Breast epithelium (tissue), 4 donors: Measurements from ENCODE around the gene SLC7A5. TPM values are rescaled to one million over a fixed set of nuclear protein-coding genes. Genes with fewer than 3 reads are reported as not detected.
"Not testable (repeated sequence)": the region's sequence is repeated elsewhere in the genome, so short reads cannot be mapped to it uniquely, and the experiment has no call there.

ENCODE experiments used
- DNase-seq, 2 donors: peaks; one replicate each; pipeline ENCODE4 v3.0.0-alpha.2; 2019; ENCODE audit warnings: low spot score in 2 of 2
- H3K27ac ChIP-seq, 2 donors: fragments of 200-600 bp; sonication (generic) in 1 of 2; one replicate each; pipeline ENCODE4 v1.5.1; 2016 to 2019; ENCODE audit warnings: mild to moderate bottlenecking in 1 of 2
- H3K27me3 ChIP-seq, 2 donors: fragments of 200-600 bp; sonication (generic) in 1 of 2; one replicate each; pipeline versions ENCODE4 v1.5.1 to v1.6.0; 2017 to 2019; ENCODE audit warnings: control low read depth in 1 of 2, mild to moderate bottlenecking in 1 of 2
- H3K36me3 ChIP-seq: fragments of 200-600 bp; one replicate; pipeline ENCODE4 v1.5.1; 2019
- H3K4me1 ChIP-seq, 2 donors: fragments of 200-600 bp; sonication (generic); one replicate each; pipeline ENCODE4 v1.5.1; 2016 to 2019; ENCODE audit warnings: control low read depth in 1 of 2
- H3K4me3 ChIP-seq, 3 donors: fragments of 200-600 bp; sonication (generic); 1 replicate in 2 of 3; 2 replicates in 1 of 3; pipeline ENCODE4 v1.5.1; 2016 to 2019; ENCODE audit warnings: mild to moderate bottlenecking in 3 of 3, moderate library complexity in 2 of 3
- H3K9me3 ChIP-seq, 2 donors: fragments of 200-600 bp; sonication (generic) in 1 of 2; one replicate each; pipeline ENCODE4 v1.5.1; 2016 to 2019; ENCODE audit warnings: control low read depth in 1 of 2
- POLR2A ChIP-seq: fragments of 450-650 bp; IDR thresholded peaks from one replicate; pipeline ENCODE4 v1.6.1; 2016; ENCODE audit warnings: antibody characterized with exemption, mild to moderate bottlenecking, moderate library complexity
- POLR2AphosphoS5 ChIP-seq, 3 donors: sonication (generic); formaldehyde crosslinking; IDR thresholded peaks; one replicate each; pipeline ENCODE4 v1.6.1; 2017; ENCODE audit warnings: antibody characterized with exemption in 3 of 3
- intact Hi-C: fragments of 100-400 bp; cut with DNase I; formaldehyde crosslinking; loops from one replicate; pipeline ENCODE4 v1.15.1; 2023; ENCODE audit warnings: low total_unique reads
- total RNA-seq, 3 donors: library from RNA; depleted of rRNA; stranded (reverse); fragments of >200 nt; gene quantifications; one replicate each; pipeline ENCODE4 v1.1.0, GENCODE V29; 2016
- TF ChIP-seq, protein P1 (sequence below), 3 donors: fragments of 450-650 bp; IDR thresholded peaks; one replicate each; pipeline ENCODE4 v1.5.1; 2016 to 2017; ENCODE audit warnings: antibody characterized with exemption in 3 of 3, mild to moderate bottlenecking in 3 of 3, moderate library complexity in 3 of 3

The SLC7A5 gene
- total RNA-seq, 3 donors from 2014 or later, result 0.48 to 7.3 (median 5.9) TPM

DNA sequence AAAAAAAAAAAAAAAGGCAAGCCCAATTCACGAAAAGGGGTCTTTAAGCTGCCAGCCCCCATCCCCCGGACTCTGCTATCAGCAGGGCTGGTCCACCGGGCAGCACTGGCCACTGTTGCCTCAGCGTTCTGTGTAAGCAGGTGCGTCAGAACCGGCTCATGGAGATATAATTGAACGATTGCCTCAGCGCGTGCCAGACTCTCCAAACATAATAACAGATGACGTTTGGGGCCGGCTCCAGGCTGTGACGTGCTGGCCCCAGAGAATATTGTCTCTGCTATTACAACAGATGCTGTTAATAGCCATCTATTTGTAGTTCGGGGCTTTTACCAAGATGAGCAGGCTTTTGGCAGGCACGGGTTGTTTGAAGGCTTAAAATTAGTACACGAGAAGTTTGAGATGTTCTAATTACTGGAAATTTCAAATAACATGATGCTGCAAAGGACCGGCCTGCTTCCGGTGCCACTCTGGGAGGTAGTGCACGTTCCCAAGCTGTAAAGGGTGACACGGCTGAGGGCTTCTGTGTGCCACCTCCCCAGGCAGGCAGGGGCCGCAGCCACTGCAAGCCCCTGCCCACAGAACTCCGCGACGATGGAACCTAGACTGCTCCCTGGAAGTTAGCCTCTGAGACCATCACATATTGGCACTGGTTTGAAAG lies 41.9 kb upstream of the SLC7A5 start:
- H3K9me3 ChIP-seq, H3K4me3 ChIP-seq, H3K4me1 ChIP-seq, intact Hi-C loops, H3K36me3 ChIP-seq, H3K27me3 ChIP-seq: not testable (repeated sequence)
- TF ChIP-seq POLR2AphosphoS5 (IDR thresholded peaks at IDR 0.05), result peak in 1 of 3 donors; percentile 30
- peak overlapping the region in 1 of 2 donors; percentile 32 for H3K27ac ChIP-seq
- DNase-seq, result peak in 1 of 2 donors; percentile 39

DNA sequence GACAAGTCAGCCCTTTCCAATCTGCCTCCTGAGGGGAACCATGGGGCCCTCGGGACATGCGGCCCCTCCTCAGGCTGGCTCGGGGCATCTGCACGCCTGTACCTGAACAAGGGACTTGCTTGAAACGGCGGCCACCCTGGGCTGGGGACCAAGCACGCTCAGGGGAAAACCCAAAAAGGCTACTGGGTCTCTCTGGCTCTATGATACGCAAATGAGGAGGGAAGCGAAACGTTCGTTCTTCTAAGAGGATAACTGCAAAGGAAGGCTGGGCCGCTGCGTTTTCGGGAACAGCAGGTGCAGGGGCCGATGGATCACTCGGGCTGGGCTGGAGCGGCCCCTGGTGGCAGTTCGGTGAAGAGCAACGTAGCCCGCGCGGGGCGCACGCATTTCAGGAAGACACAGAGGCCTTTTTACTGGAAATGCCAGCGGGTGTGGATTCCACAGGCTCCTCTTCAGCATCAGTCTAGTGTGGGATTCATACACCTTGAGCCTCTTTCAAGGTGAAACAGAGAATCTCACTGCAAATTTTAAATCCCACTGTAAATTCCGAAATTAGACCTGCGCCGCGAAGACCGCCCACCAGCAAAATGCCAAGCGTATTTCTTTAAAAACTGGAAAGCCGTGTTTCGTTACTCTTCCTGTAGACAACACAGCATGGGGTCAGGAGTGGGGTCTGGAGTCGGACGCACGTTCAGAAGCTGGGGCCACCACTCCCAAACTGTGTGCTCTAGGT lies 40.1 kb upstream of the SLC7A5 start:
- H3K36me3 ChIP-seq, H3K4me3 ChIP-seq, H3K9me3 ChIP-seq, H3K27me3 ChIP-seq, H3K27ac ChIP-seq, H3K4me1 ChIP-seq, intact Hi-C loops: not testable (repeated sequence)
- DNase-seq, result peak; percentile 58 to 77
- TF ChIP-seq, protein P1, sequence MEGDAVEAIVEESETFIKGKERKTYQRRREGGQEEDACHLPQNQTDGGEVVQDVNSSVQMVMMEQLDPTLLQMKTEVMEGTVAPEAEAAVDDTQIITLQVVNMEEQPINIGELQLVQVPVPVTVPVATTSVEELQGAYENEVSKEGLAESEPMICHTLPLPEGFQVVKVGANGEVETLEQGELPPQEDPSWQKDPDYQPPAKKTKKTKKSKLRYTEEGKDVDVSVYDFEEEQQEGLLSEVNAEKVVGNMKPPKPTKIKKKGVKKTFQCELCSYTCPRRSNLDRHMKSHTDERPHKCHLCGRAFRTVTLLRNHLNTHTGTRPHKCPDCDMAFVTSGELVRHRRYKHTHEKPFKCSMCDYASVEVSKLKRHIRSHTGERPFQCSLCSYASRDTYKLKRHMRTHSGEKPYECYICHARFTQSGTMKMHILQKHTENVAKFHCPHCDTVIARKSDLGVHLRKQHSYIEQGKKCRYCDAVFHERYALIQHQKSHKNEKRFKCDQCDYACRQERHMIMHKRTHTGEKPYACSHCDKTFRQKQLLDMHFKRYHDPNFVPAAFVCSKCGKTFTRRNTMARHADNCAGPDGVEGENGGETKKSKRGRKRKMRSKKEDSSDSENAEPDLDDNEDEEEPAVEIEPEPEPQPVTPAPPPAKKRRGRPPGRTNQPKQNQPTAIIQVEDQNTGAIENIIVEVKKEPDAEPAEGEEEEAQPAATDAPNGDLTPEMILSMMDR (IDR thresholded peaks at IDR 0.05), result peak; percentile 71 to 77 (median 73)

DNA sequence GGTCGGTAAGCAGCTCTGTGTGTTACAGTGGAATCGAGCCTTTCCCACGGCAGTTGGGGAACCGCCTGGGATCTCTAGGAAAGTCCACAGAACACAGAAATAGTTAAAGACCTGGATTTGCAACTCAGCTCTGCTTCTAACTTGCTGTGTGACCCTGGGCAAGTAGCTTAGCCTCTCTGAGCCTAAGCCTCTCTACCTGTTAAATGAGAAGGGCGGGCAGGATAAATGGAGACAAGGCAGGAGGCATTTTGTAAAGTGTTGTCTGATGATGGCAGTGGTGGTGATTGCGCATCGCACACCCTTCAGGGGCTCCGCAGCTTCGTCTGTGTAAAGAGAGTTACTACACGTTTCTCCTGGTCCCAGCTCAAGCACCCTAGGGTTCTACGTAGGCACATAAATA lies 38.8 kb upstream of the SLC7A5 start:
- H3K4me3 ChIP-seq, H3K27ac ChIP-seq, intact Hi-C loops: not testable (repeated sequence)

DNA sequence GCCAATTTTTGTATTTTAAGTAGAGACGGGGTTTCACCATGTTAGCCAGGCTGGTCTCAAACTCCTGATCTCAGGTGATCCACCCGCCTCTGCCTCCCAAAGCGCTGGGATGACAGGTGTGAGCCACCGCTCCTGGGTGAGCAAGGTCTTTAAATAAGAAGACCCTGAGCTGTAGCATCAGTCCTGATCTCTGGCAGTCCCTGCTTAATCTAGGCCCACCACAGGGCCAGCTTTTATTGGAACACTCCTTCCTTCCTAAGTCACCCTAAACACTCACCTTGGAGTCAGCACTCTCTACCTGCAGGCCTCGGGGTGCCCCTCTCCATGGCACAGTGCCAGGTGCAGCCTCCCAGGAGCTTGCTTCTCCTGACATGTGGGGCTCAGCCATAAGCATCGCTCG lies 36.2 kb upstream of the SLC7A5 start:
- H3K4me1 ChIP-seq, H3K4me3 ChIP-seq, H3K36me3 ChIP-seq, DNase-seq, H3K27ac ChIP-seq, H3K27me3 ChIP-seq, intact Hi-C loops, H3K9me3 ChIP-seq: not testable (repeated sequence)

More for the DNA sequence above, 38.8 kb upstream of the SLC7A5 start:
- not testable (repeated sequence) for DNase-seq, H3K4me1 ChIP-seq, H3K9me3 ChIP-seq, H3K27me3 ChIP-seq, H3K36me3 ChIP-seq

DNA sequence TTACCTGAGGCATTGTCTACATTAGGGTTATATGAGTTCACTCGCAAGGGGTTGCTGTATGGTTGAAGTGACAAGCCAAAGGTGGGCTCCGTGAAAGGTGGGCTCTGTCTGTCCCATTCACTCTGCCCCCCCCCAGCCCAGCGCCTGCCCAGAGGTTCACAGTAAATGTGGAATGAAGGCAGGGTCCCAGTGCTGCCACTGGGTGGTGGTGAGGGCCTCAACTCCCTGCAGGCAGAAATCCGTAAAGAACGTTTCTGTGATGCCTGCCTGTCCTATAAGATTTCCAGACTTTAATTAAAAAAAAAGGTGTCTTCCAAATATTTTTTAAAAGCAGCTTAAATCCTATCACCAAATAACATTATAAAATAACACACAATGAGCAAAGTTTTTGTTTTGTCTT lies 35.7 kb upstream of the SLC7A5 start:
- H3K27ac ChIP-seq, H3K9me3 ChIP-seq, H3K36me3 ChIP-seq, H3K4me3 ChIP-seq, H3K27me3 ChIP-seq, DNase-seq, intact Hi-C loops, H3K4me1 ChIP-seq: not testable (repeated sequence)

DNA sequence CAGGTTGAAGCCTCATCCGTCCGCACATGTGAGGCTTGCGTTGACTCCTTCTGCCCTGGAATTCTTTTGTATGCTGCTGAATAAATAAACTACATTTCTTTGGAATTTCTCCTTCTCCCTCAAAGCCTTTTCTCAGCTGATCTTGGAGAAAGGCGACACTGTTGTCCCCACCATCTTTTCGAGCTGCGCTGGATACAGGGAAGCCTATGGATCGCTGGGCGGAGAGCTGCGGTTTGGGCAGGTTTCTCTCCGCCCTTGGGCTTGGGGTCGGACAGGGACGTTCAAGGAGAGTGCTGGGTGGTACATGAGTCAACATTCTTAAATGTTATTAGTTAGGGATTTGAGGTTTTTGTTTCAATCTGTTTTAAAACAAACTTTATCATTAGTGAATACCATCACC lies 31.2 kb upstream of the SLC7A5 start:
- H3K9me3 ChIP-seq, H3K4me3 ChIP-seq, H3K27ac ChIP-seq, H3K4me1 ChIP-seq, intact Hi-C loops, DNase-seq, H3K27me3 ChIP-seq, H3K36me3 ChIP-seq: not testable (repeated sequence)

DNA sequence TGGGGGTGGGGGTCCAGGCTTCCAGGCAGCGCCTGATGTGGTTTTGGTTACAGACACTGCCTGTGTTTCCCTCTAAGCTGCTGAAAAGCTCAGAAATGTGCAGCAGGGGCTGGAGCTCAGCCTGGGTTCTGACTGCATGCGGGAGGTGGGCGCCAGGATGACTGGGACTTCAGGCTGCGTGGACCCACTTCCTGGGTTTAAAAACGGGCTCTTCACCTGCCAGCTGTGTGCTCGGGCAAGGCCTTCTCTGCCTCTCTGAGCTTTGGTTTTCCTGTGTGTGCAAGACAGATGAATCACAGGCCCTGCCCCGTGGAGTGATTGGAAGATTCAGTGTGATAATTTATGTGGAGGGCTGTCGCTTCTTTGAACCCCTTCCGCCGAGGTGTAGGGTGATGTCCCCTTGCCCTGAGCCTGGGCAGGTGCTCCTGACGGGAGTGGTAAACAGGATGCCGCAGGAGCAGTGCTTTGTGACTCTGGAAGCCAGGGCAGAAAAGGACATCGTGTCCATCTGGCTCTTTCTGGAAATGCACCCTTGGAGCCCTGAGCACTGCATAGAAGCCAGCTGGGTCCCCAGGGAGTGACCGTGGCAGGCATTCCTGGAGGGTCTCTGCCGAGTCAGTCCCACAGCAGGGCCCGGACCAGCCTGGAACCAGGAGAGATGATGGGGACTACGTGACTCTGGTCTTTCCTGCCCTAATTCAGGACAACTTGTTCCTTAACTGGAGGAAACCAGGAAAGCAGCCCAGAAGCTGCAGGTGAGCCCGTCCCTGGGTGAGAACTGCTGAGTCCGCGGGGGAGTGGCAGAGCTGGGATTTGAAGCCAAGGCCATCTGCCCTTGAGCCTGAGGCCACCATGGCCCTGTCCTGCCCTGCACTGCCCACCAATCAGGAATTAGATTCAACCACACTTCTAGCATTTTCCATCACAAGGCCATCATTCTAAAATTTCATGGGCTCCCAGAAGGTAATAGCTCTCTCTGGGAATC lies 28.5 kb upstream of the SLC7A5 start:
- Histone ChIP-seq H3K27me3 (no peaks in the 10 kb centered on the region), H3K36me3 (no peaks in the 10 kb centered on the region), H3K4me1 (no peaks in the 10 kb centered on the region), H3K9me3 (no peaks in the 10 kb centered on the region), H3K27ac (no peak overlapping the region), H3K4me3 (no peak overlapping the region)
- intact Hi-C loops, result loop anchor here (5.0 kb wide), 1 partner anchor 301 kb away; no protein-coding TSS in a partner anchor
- no peak for DNase-seq
- TF ChIP-seq, protein P1 (IDR thresholded peaks at IDR 0.05), result no peak
- TF ChIP-seq POLR2AphosphoS5 (IDR thresholded peaks at IDR 0.05) (no peak), POLR2A (no peak)

DNA sequence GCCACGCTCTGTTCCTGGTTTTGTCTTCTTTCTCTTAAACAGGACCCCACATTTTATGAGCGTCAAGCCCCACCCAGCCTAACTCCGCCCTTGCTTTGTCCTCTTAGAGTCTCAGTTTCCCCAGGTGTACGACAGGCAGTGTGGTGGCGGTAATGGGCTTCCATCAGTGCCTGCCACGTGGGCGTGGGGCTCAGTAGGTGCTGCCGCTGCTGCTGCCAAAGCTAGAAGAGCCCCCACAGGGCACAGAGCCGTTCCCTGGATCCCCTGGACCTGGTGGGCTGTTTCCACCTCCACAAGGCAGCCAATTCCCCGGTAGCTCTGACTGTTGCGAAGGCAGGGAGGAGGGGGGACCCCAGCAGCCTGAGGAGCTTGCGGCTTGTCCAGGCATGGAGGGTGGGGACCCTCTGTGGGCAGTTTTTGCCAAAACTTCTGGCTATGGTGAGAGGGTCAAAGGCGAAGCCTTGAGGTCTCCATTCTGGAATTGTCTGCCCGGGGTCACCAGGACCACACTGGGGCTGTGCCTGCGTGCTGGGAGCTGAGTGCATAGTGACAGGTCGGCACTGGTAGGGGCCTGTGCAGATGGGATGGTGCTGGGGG lies 27.7 kb upstream of the SLC7A5 start:
- intact Hi-C loops, result loop anchor here (5.0 kb wide), 1 partner anchor 300 kb away; no protein-coding TSS in a partner anchor

DNA sequence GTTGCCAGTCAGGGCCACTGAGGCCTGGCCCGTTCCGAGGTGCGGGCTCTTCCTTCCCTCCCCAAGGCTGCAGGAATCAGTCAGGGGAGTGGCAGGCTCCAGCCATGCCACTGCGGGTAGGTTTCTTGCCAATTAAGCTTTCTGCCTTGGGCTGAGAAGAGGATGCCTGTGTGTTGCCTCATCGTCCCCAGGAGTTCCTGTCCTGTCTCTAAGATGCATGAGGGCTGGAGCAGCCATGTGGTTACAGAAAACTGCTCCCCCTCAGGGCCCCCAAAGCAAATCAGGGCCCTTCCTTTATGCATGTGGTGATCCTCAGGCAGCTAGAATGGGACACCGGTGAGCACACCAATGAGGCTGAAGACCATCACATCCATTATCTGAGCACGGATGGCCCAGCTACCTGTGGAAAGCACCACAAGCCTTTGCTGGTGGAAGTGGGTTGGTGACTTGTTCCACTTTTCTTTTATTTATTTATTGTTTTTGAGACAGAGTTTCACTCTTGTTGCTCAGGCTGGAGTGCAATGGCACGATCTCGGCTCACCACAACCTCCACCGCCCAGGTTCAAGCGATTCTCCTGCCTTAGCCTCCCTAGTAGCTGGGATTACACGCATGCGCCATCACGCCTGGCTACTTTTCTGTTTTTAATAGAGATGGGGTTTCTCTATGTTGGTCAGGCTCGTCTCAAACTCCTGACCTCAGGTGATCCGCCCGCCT lies 27.0 kb upstream of the SLC7A5 start:
- DNase-seq, H3K4me3 ChIP-seq, H3K27ac ChIP-seq, H3K4me1 ChIP-seq, H3K9me3 ChIP-seq, H3K27me3 ChIP-seq, H3K36me3 ChIP-seq: not testable (repeated sequence)
- intact Hi-C loops, result loop anchor here (5.0 kb wide), 1 partner anchor 299 kb away; no protein-coding TSS in a partner anchor

More for the DNA sequence above, 27.7 kb upstream of the SLC7A5 start:
- H3K27me3 ChIP-seq, H3K27ac ChIP-seq, H3K4me3 ChIP-seq, DNase-seq, H3K4me1 ChIP-seq, H3K36me3 ChIP-seq, H3K9me3 ChIP-seq: not testable (repeated sequence)
